22Rv1 (cell line): Measurements from ENCODE around the gene EFHC1.

Experiments
- H3K27ac ChIP-seq: fragments of 450-650 bp; 2 replicates; pipeline ENCODE4 v1.5.1; 2017
- ZFX ChIP-seq: fragments of 450-650 bp; IDR thresholded peaks from 2 replicates; pipeline ENCODE4 v1.6.1; 2017; ENCODE audit warnings: antibody characterized with exemption, borderline replicate concordance
- TF ChIP-seq, protein P1 (sequence below): fragments of 450-650 bp; IDR thresholded peaks from 2 replicates; pipeline ENCODE4 v1.5.1; 2017; ENCODE audit warnings: mild to moderate bottlenecking

Gene EFHC1, protein sequence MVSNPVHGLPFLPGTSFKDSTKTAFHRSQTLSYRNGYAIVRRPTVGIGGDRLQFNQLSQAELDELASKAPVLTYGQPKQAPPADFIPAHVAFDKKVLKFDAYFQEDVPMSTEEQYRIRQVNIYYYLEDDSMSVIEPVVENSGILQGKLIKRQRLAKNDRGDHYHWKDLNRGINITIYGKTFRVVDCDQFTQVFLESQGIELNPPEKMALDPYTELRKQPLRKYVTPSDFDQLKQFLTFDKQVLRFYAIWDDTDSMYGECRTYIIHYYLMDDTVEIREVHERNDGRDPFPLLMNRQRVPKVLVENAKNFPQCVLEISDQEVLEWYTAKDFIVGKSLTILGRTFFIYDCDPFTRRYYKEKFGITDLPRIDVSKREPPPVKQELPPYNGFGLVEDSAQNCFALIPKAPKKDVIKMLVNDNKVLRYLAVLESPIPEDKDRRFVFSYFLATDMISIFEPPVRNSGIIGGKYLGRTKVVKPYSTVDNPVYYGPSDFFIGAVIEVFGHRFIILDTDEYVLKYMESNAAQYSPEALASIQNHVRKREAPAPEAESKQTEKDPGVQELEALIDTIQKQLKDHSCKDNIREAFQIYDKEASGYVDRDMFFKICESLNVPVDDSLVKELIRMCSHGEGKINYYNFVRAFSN

DNA sequence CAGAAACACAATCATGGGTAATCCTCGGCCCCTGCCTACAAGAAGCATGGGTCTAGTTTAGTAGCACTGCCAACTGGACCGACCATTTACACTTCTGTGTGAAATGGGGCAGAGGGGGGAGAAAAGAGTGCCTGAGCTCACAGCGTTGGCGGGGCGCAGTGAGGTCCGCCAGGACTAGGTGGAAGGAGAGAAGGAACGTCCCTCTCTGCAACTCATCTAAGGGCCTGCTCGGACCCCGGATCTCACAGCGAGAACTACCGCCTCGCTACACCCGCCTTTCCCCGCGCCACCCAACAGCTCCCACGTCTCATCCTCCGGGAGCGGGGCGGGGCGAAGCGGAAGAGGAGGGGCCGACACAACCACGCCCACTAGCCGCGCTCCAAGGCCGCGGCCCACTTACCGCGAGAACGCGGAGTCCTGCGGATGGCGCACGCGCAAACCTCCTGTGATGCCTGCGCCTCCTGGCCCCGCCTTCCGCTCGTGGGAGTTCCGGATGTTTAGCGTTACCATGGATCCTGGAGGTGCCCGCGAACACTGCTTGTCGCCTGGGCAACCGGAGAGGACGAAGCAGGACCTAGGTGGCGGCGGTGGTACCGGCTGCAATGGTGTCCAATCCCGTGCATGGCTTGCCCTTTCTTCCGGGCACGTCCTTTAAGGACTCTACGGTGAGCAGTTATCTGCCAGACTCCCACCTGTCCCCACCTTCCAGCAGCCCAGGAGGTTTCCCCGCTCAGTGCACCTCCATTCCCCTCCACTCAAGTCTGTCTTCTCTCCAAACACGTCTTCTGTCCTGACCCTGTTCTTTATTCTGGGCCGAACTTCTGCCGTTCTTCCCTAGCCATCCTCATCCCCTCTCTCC is at the start of gene EFHC1:
Gene EFHC1, plus strand, starts transcription at position 534 of the 859 bp plus-strand sequence. Its CDS starts 69 bp downstream, at position 603.
- peak within 1 kb of the TSS; percentile 77 for H3K27ac ChIP-seq
- no peak for TF ChIP-seq ZFX
- TF ChIP-seq, protein P1, sequence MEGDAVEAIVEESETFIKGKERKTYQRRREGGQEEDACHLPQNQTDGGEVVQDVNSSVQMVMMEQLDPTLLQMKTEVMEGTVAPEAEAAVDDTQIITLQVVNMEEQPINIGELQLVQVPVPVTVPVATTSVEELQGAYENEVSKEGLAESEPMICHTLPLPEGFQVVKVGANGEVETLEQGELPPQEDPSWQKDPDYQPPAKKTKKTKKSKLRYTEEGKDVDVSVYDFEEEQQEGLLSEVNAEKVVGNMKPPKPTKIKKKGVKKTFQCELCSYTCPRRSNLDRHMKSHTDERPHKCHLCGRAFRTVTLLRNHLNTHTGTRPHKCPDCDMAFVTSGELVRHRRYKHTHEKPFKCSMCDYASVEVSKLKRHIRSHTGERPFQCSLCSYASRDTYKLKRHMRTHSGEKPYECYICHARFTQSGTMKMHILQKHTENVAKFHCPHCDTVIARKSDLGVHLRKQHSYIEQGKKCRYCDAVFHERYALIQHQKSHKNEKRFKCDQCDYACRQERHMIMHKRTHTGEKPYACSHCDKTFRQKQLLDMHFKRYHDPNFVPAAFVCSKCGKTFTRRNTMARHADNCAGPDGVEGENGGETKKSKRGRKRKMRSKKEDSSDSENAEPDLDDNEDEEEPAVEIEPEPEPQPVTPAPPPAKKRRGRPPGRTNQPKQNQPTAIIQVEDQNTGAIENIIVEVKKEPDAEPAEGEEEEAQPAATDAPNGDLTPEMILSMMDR: no peak

DNA sequence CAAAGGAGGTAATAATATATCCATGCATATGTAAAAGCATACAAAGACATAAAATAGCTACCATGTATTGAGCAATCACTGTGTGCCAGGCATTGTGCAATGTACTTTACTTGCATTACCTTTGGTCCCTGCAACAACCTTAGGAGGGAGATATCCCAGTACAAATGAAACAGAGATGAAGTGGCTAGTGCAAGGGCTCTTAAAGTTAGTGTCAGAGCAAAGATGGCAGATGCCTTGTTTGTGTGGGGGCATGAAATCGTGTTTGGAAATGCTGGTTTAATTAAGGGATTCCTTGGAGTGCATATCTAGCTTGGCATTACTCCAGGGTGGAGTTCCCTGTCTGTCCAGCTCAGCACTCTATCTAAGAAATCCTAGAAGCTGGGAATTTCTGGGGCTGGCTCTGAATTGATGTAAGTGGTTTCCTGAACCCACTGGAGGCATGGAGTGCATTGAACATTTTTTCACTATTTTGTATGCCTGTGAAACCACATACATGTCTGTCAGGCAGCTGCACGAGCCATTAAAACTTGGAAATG is 48.4 kb upstream of the EFHC1 start:
- no peak overlapping the region for H3K27ac ChIP-seq
- TF ChIP-seq, protein P1: no peak
- no peak for TF ChIP-seq ZFX

DNA sequence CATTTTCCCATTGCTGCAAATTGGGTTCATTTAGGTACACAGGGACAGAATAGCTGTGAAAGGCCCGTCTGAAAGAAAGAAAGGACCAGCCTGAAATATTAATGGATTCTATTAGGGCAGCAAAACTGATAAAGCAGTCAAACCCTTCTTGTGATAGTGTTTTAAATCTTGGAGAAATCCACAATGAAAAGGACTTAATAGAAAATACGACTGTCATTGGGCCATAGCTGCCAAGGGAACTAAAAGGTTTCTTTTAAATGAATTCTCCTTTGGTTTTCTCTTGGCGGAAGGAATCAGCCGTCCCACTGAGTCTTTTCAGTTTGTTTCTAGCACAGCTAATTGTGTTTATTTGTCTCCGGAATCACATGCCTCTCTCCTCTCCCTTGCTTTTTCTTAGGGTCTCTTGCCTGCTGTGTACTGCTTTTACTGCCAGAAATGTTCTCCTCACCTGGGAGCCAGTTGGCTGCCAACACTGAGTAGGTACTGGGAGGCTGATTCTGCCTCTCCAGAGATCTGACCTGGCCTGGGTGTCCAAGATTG is 46.9 kb upstream of the EFHC1 start:
- TF ChIP-seq, protein P1: no peak
- TF ChIP-seq ZFX: no peak
- no peak overlapping the region for H3K27ac ChIP-seq

DNA sequence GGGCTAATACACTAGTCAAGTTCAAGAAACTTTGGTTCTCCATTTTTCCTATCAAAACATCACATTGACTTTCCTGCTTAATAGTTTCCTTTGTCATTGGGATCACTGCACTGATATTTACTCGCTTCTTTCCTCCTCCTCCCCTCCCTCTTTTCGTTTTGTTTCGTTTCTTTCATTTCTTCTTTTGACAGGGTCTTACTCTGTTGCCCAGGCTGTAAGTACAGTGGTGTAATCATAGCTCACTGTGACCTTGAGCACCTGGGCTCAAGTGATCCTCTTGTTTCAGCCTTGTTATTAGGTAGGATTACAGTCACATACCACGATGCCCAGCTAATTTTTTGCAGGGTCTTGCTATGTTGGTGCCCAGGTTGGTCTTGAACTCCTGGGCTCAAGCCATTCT is 45.9 kb upstream of the EFHC1 start:
- TF ChIP-seq, protein P1: no peak
- TF ChIP-seq ZFX: no peak
- H3K27ac ChIP-seq: no peak overlapping the region

DNA sequence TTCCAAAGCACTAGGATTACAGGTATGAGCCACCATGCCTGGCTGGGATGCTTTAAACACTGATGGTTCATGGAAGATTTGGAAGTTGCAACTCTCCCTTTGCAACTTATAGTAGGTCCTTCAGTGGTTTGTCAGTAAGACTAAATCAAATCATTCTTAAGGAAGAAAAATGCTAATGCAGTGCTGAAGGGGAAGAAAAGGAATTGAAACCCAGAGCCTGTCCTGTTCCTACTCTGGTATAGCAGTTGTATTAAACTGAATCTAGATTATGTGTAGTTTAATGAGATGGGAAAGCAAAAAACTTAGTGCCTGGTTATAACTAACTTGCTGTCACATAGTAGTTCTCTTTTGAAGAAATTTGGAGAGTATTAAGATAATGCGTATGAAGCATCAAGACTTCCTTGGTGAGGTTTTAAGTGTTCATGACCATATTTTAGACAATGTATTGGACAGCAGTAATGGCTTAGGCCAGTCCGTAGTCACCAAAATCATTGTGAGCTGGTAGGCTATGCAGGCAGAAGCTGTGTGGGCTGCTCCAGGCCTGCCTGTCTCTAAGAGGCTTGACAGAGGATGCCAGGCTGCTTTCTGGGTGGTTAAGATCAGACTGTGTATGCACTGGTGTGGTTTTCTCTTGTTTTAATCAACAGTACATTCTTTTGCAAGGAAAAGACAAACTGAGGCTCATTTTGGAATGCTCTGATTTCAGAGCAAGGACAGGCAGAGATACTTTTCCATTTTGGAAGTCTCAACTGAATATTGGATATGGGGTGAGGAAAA is 44.2 kb upstream of the EFHC1 start:
- TF ChIP-seq, protein P1: no peak
- TF ChIP-seq ZFX: no peak
- no peak overlapping the region for H3K27ac ChIP-seq

DNA sequence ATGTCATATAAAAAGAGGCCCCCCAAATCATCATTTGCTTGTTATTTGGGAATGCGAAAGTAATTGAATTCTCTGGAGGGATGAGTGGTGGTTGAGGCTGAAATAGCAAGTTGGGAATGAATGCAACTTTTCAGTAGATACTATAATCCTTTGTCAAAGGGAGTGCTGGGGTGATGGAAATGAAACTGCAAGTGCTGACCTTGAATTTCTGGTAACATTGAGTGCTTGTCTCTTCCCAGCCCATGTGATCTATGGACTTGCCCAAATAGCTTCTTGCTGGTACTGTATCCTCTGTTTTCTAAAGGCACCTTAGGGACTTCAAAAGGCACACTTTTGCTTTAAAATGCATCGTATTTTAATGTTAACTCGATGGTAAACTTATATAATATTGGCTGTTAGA is 43.4 kb upstream of the EFHC1 start:
- TF ChIP-seq, protein P1: no peak
- no peak for TF ChIP-seq ZFX
- H3K27ac ChIP-seq: no peak overlapping the region
